Dedifferentiated amniotic fluid mesenchymal stem cell (primary cell): ENCODE results near the gene RETREG1.
"Not testable (repeated sequence)": the region's sequence is repeated elsewhere in the genome, so short reads cannot be mapped to it uniquely, and the experiment has no call there.

Source experiments
- DNase-seq: peaks from one replicate; pipeline ENCODE4 v3.0.0-alpha.2; 2016; ENCODE audit errors: extremely low spot score

Gene RETREG1

DNA sequence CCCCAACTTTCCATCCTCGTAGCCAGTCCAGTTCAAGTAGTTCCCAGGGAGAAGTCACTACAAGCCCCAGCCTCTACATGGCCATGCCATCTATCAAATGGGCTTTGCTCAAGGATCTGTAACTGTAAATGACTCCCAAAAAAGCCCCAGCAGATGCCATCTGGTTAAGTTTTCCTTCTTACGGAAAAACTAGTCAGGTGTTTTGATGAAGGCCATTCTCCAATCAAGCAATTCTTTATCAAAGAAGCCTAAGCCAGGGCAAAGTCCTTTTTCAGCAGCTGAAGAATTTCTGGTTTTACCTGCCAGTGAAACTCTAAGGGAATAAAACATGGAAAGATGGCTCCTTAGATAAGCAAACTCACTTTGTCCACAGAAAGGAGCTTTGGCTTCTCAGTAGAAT lies 129.3 kb downstream of the RETREG1 start:
- DNase-seq, result no peak

GRCh38 chr5:16486711-16487111 lies 130.1 kb downstream of the RETREG1 start:
- no peak for DNase-seq

- no peak for DNase-seq
Measured at GRCh38 chr5:16485656-16486055, 131.1 kb downstream of the RETREG1 start.

DNA sequence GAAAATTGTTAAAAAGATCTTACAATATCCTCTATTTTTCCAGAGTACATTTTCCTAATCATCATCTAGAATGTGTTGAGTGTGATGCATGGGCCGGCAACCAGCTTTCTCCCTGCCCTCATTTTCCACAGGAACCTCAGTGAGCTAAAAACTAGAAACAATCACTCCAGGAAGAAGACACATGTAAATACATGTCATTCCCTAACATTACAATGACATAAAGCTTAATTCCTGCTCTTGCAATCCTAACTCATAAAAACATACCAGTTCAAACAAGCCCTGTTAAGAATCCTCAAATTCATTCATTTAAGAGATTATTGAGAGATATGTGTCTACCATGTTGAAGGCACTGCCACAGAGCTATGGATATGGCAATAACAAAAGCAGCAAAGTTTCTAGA lies 132.7 kb downstream of the RETREG1 start:
- no peak for DNase-seq

DNA sequence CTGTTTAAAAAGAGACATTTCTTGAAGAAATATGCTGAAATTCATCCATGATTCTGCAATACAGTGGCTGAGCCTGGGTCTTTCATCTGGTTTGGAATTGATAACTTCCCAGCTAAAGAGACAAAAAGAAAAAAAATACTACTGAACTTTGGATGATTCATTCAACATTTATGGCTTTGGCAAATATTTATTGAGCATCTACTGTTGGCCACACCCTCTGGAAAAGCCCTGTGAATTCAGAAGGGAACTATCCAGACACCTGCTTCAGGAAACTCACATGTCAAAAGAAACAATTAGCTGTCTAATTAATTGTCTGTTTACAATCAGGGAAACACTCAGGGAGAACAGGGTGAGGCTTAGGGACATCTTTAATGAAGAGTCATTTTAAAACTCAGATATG lies 133.4 kb downstream of the RETREG1 start:
- DNase-seq, result no peak

- DNase-seq, result no peak
Measured at GRCh38 chr5:16482891-16483290, 133.9 kb downstream of the RETREG1 start.

- no peak for DNase-seq
Measured at GRCh38 chr5:16480821-16481538, 135.8 kb downstream of the RETREG1 start.

DNA sequence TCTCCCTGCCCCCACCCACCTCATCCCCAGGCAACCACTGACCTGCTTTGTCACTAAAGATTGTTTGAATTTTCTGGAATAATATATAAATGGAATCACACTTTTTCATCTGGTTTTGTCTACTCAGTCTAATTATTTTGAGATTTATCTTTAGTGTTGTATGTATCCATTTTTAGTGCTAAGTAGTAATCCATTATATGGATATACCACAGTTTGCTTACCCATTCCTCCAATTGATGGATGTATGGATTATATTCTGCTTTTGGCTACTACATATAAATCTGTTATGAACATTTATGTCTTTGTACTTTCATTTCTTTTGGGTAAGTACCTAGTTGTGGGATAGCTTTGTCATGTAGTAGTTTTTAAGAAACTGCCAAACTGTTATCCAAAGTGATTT lies 136.7 kb downstream of the RETREG1 start:
- no peak for DNase-seq

DNA sequence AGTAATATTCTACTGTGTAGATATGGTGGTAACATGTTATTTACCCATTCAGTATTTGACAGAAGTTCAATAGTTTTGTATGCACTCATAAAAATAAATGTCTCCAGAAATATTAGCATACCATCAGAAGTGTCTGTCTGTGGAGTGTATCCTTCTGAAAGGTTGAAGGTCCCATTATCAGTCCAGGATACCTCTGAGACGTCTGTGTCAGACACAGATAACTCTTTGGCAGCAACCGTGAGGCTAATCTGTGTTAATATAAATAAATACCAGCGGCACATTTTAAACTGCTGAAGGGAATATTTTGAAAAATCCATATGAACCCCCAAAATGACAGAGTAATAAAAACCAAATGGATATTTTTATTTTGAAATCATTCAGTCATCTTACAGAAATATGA lies 139.3 kb downstream of the RETREG1 start:
- DNase-seq, result no peak

DNA sequence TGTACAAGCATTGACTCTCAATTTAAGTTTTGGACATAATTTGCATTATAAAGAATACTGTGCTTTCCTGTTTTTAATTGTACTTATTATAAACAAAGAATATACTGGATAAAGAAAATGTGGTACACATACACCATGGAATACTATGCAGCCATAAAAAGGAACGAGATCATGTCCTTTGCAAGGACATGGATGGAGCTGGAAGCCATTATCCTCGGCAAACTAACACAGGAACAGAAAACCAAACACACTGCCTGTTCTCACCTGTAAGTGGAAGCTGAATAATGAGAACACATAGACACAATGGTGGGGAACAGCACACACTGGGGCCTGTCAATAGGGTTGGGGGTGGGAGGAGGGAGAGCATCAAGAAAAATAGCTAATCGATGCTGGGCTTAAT lies 140.4 kb downstream of the RETREG1 start:
- DNase-seq, result not testable (repeated sequence)

DNA sequence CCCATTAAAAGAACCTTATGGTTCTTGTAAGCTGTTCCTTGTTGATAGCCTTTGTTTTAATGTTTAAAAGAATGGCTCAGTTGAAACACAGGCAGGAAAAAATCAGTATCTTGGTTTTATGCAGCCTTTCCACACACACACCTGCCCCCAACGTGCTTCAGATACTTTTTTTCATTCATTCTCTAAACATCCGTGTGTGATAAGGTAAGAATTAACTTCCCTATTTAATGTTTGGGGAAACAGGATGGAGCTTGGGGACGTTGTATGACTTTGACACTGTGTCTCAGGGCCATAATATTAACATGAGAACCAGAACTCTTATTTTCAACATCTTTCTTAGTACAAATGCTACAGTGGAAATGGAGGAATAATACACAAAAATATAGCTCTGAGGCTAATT lies 145.4 kb downstream of the RETREG1 start:
- no peak for DNase-seq

- DNase-seq, result peak; percentile 47
Measured at GRCh38 chr5:16467363-16468219, 149.2 kb downstream of the RETREG1 start.

DNA sequence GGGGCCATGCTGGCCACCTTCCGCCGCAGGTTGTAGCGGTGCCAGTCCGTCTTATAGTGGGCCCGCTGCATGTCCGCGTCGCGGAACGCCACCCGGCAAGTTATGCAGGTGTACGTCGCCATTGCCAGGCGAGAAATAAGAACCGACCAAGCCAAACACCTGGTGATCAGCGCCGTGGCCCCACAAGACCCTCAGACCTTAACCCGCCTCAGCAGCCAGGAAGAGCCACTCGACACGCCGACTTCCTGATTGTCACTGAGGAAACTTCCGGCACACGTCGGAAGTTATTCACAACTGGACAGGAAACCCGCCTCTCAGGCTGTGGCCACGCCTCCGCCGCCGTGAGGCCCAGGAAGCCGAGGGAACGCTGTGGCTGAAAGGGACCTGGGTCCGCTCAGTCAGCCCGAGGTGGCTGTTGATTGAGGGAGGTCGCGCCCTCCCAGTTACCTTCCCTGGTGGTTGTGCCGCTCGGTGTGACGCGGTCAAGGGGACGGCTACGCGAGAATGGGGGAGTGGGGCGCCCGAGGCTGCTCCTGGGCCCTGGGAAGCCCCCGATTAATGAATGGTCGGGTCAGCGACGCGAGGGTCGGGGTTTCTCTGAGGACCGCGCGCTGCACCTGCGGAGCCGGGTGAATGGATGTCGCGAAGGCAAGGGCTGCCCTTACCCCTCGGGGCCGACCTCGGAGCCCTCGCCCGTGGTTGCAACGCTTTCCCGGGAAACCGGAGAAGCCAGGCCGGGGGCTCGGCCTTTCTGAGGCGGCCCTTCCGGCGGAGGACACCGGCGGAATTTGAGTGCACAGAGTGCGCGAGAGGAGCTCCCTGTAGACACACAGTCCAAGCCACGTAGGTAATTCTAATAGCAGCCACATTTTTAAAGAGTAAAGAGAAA lies 151.0 kb downstream of the RETREG1 start, which contains the start of gene ZNF622:
Gene ZNF622 (minus strand): TSS at position 257 of the 889 bp plus-strand sequence. CDS start 135 bp downstream, at position 122.
- DNase-seq, result peak; percentile 81

- DNase-seq, result no peak
Measured at GRCh38 chr5:16464664-16465543, 151.9 kb downstream of the RETREG1 start.

DNA sequence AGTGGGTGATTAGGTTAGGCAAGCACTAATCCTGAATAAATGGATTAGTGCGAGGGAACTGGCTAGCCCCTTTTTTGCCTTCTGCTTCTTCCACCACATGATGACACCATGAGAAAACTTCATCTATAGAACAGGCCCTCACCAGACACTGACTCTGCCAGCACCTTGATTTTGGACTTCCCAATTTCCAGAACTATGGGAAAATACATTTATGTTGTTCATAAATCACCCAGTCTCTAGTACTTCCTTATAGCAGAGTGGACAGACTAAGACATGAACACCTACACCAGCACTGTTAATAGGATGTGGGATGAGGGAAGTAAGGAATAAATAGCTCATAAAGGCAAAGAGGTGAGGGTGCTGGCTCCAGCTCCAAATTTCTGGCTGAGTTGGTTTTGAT lies 152.6 kb downstream of the RETREG1 start:
- no peak for DNase-seq

DNA sequence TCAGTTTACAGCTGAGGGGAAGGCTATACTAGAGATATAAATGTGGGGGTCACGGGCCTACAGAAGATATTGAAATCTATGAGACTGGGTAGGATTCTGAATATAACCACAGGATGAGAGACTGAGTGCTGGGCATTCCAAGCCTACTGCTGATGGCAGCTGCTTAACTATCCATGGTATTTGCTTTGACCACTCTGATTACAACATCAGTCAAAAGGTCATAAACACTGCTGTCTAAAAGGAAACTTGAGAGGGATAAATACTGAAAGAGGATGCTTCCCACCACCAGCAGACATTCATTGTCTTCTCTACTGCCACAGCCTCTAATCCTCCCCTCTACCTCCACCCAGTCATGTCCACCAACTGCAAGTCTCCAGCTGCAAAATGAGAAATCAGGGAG lies 155.0 kb downstream of the RETREG1 start:
- peak; percentile 73 for DNase-seq

- no peak for DNase-seq
Measured at GRCh38 chr5:16461026-16461425, 155.8 kb downstream of the RETREG1 start.

GRCh38 chr5:16459451-16459850 lies 157.3 kb downstream of the RETREG1 start:
- no peak for DNase-seq

DNA sequence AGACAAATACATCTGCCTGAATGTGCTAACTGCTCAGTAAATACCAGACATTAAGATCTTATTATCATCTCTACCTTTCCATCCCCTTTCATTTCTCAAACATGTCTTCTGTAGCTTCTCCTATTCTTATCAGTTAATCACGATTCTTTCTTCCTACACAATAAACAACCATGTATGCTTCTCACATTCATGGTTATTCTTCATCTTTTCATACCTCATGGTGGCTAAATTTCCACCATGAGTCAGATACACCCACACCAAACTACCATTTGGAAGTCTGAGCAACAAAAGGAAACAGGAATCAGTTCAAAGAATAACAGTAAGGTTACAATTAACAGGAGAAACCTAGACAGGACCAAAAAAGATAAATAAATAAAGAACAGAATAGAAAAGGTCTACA lies 158.9 kb downstream of the RETREG1 start:
- DNase-seq, result no peak

DNA sequence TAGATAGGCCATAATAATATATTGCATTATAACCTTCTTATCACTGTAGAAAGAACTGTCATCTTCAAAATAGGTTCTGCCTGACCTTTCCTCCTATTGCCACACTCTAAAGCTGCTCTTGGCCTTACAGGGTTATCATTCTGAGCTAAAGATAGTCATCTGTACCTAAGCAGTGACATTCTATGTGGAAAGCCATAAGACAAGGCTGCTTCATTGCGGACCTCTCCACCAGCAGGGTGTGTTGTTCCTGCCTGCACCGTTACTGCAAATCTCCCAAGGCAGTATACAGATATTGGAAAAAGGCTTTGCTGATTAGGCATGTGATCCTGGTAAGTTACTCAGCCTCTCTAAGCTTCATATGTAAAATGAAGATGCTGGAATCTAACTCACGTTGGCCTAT lies 159.3 kb downstream of the RETREG1 start:
- DNase-seq, result no peak
